ENCODE measurements around the gene CCDC92B. TPM values are rescaled to one million over a fixed set of nuclear protein-coding genes. Genes with fewer than 3 reads are reported as not detected.
A peak's percentile ranks its signal among the peaks of the same experiment; 100 is the strongest.

The CCDC92B gene
- total RNA-seq, result under 1 TPM in 1 of 2 experiments, not detected in 1; 0.10 TPM

- ChIA-PET POLR2A (no interaction called here), CTCF (interaction anchor here (0.6 to 0.8 kb wide), 2 partner anchors 25 to 223 kb away, joined by 3 read pairs; no protein-coding TSS in a partner anchor)
- no peak within 1 kb of the TSS for H3K27ac Mint-ChIP-seq
- DNase-seq, result no peak
- no peak within 1 kb of the TSS for H3K4me3 Mint-ChIP-seq
- H3K4me1 Mint-ChIP-seq, result peaks cover 2% of the 10 kb centered on the region
- H3K9me3 Mint-ChIP-seq, result no peaks in the 10 kb centered on the region
- no peaks in the 10 kb centered on the region for H3K36me3 Mint-ChIP-seq (ENCODE audit: low read depth)
- H3K27me3 Mint-ChIP-seq, result peaks cover 35% of the 10 kb centered on the region
Observed at GRCh38 chr17:2749058-2749783, at the start of gene CCDC92B. Gene CCDC92B (minus strand): TSS chr17:2749652. CDS start chr17:2735145, 14,507 bp downstream.

DNA sequence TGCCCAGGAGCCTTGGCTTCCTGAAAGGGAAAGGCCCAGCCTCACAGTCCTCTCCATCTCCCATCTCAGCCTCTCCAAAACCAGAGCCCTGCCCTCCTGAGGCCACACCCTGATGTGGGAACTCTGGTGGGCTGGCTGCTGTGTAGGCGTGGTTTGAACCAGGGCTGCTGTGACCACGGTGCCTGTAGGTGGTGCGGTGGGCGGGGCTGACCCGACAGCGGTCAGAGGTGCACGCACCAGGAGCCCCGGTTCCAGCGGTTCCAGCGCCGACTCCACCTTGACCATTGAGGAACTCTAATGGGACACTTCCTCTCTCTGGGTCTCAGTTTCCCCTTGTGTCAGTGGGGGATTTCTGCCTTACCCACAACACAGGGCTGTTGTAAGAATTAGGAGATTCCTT is 49.2 kb upstream of the CCDC92B start:
- Mint-ChIP-seq H3K4me1 (peaks cover 70% of the 10 kb centered on the region), H3K9me3 (no peaks in the 10 kb centered on the region), H3K27ac (no peak overlapping the region), H3K27me3 (peaks cover 14% of the 10 kb centered on the region), H3K36me3 (ENCODE audit: low read depth) (peaks cover 67% of the 10 kb centered on the region), H3K4me3 (peak overlapping the region; percentile 5)
- CTCF ChIA-PET, result no interaction called here
- POLR2A ChIA-PET, result interaction anchor here (15.3 kb wide), 1 partner anchor 15 kb away, joined by 346 read pairs; no protein-coding TSS in a partner anchor
- DNase-seq, result peak; percentile 28

DNA sequence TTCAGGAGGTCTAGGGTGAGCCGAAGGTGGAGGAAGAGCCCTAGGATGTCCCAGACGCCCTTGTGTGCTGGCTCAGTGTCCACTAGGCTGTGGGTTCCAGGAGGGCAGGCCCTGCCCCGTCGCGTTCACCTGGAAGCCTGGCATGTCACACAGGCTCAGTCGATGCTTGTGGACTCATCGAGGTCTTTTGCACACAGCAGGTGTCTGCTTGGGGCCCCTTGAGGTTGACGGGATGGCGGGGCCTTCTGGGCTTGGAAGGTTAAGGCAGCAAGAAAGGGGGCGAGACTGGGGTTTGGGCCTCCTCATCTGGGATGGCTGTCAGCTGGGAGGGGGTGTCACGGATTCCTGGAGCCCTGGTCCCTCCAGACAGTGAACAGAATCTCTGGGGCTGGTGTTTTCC is 48.7 kb upstream of the CCDC92B start:
- no peak for DNase-seq
- H3K36me3 Mint-ChIP-seq (ENCODE audit: low read depth), result peaks cover 62% of the 10 kb centered on the region
- POLR2A ChIA-PET, result interaction anchor here (1.2 to 15.3 kb wide), 2 partner anchors 15 to 87 kb away, joined by 3 to 346 read pairs; no protein-coding TSS in a partner anchor
- H3K27me3 Mint-ChIP-seq, result peaks cover 14% of the 10 kb centered on the region
- CTCF ChIA-PET, result interaction anchor here (10.3 kb wide), 1 partner anchor 17 kb away, joined by 137 read pairs; no protein-coding TSS in a partner anchor
- peaks cover 74% of the 10 kb centered on the region for H3K4me1 Mint-ChIP-seq
- H3K27ac Mint-ChIP-seq, result no peak overlapping the region
- peak overlapping the region; percentile 97 for H3K4me3 Mint-ChIP-seq
- no peaks in the 10 kb centered on the region for H3K9me3 Mint-ChIP-seq

DNA sequence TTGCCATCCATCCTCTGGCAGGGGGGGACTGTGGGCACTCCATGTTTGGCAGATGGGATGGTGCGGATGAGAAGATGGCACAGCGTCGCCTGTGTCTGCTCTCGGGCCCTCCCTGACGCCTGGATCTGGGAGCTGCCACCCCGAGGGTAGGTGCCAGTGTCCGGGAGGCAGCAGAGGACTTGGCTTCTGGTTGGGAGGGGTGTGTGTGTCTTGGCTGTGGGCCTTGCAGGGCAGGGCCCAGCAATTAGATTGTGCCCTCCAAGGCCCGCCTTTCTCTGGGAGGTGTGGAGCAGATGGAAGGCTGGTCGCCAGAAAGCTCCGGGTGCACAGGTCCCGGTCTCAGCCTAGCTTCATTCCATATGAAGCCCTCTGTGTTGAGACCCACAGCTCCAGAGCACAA is 48.2 kb upstream of the CCDC92B start:
- Mint-ChIP-seq H3K9me3 (no peaks in the 10 kb centered on the region), H3K27ac (no peak overlapping the region), H3K36me3 (ENCODE audit: low read depth) (peaks cover 60% of the 10 kb centered on the region), H3K4me3 (peak overlapping the region; percentile 97), H3K4me1 (peaks cover 77% of the 10 kb centered on the region), H3K27me3 (peaks cover 17% of the 10 kb centered on the region)
- no peak for DNase-seq
- ChIA-PET POLR2A (interaction anchor here (0.9 to 15.3 kb wide), 4 partner anchors 11 to 87 kb away, joined by 3 to 346 read pairs (median 4); no protein-coding TSS in a partner anchor), CTCF (interaction anchor here (10.3 kb wide), 1 partner anchor 17 kb away, joined by 137 read pairs; no protein-coding TSS in a partner anchor)

- Mint-ChIP-seq H3K4me3 (peak overlapping the region; percentile 97), H3K27ac (no peak overlapping the region), H3K9me3 (no peaks in the 10 kb centered on the region), H3K4me1 (peaks cover 81% of the 10 kb centered on the region), H3K36me3 (ENCODE audit: low read depth) (peaks cover 56% of the 10 kb centered on the region), H3K27me3 (peaks cover 17% of the 10 kb centered on the region)
- ChIA-PET POLR2A (interaction anchor here (0.9 to 15.3 kb wide), 5 partner anchors 11 to 86 kb away, joined by 3 to 346 read pairs (median 3); no protein-coding TSS in a partner anchor), CTCF (interaction anchor here (10.3 kb wide), 1 partner anchor 18 kb away, joined by 137 read pairs; no protein-coding TSS in a partner anchor)
- no peak for DNase-seq
Observed at GRCh38 chr17:2797226-2797625, 47.8 kb upstream of the CCDC92B start.

- ChIA-PET CTCF (interaction anchor here (0.7 to 10.3 kb wide), 8 partner anchors 10 to 54 kb away, joined by 4 to 137 read pairs (median 4); no protein-coding TSS in a partner anchor), POLR2A (interaction anchor here (0.6 to 15.3 kb wide), 11 partner anchors 9 to 895 kb away, joined by 3 to 346 read pairs (median 4); no protein-coding TSS in a partner anchor)
- Mint-ChIP-seq H3K36me3 (ENCODE audit: low read depth) (peaks cover 49% of the 10 kb centered on the region), H3K4me1 (peaks cover 86% of the 10 kb centered on the region), H3K9me3 (no peaks in the 10 kb centered on the region), H3K27me3 (peaks cover 18% of the 10 kb centered on the region), H3K27ac (peak within 1 kb of the TSS; percentile 77), H3K4me3 (peak within 1 kb of the TSS; percentile 97)
- DNase-seq, result peak; percentile 91
Observed at GRCh38 chr17:2796164-2797125, 47.0 kb upstream of the CCDC92B start, which contains the start of gene RAP1GAP2. Gene RAP1GAP2 (plus strand): TSS chr17:2796438. CDS start chr17:2796528, 90 bp downstream.

DNA sequence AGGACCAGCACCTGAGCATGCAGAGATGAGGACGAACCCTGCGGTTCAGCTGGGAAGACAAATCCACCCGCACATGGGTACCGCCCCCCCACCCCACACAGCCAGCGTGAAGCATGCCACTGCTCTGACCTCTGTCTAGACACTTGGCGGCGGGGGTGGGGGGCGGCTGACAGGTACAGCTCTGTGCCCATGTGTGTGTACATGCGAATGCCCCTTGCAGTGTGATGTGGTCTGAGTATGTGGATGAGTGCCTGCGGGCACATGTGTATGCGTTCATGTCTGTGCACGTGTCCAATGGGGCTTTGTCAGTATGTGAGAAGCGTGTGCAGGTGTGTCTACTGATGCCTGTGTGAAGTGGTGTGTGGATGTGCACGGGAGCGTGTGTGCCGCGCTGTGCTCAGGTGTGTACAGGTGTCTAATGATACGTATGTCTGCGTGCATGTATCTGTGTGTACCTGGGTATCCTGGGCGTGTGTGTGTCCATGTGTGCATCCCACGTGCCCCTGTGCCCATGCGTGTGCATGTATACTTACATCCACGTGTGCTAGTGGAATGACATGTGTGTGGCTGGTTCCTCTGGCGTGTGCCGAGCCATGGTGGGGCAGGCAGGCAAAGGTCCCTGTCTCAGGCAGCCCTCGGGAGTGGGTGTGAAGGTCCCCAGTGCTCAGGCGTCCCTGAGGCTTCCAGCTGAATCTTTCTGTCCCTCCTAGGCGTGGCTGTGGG is 46.1 kb upstream of the CCDC92B start:
- ChIA-PET CTCF (interaction anchor here (0.8 to 10.3 kb wide), 7 partner anchors 10 to 55 kb away, joined by 4 to 137 read pairs (median 5); no protein-coding TSS in a partner anchor), POLR2A (interaction anchor here (0.8 to 15.3 kb wide), 6 partner anchors 10 to 85 kb away, joined by 3 to 346 read pairs (median 6); no protein-coding TSS in a partner anchor)
- peaks cover 46% of the 10 kb centered on the region for H3K36me3 Mint-ChIP-seq (ENCODE audit: low read depth)
- peak overlapping the region; percentile 77 for H3K27ac Mint-ChIP-seq
- peak overlapping the region; percentile 97 for H3K4me3 Mint-ChIP-seq
- no peak for DNase-seq
- H3K9me3 Mint-ChIP-seq, result no peaks in the 10 kb centered on the region
- H3K27me3 Mint-ChIP-seq, result peaks cover 21% of the 10 kb centered on the region
- H3K4me1 Mint-ChIP-seq, result peaks cover 94% of the 10 kb centered on the region

- ChIA-PET POLR2A (interaction anchor here (0.6 to 15.3 kb wide), 3 partner anchors 8 to 1171 kb away, joined by 4 to 346 read pairs (median 14); no protein-coding TSS in a partner anchor), CTCF (interaction anchor here (1.2 to 10.3 kb wide), 4 partner anchors 8 to 1002 kb away, joined by 3 to 137 read pairs (median 16); no protein-coding TSS in a partner anchor)
- DNase-seq, result peak; percentile 43
- peaks cover 26% of the 10 kb centered on the region for H3K27me3 Mint-ChIP-seq
- peak overlapping the region; percentile 97 for H3K4me3 Mint-ChIP-seq
- H3K36me3 Mint-ChIP-seq (ENCODE audit: low read depth), result peaks cover 36% of the 10 kb centered on the region
- H3K9me3 Mint-ChIP-seq, result no peaks in the 10 kb centered on the region
- peaks cover 87% of the 10 kb centered on the region for H3K4me1 Mint-ChIP-seq
- H3K27ac Mint-ChIP-seq, result peak overlapping the region; percentile 84
Observed at GRCh38 chr17:2794111-2794803, 44.8 kb upstream of the CCDC92B start.

DNA sequence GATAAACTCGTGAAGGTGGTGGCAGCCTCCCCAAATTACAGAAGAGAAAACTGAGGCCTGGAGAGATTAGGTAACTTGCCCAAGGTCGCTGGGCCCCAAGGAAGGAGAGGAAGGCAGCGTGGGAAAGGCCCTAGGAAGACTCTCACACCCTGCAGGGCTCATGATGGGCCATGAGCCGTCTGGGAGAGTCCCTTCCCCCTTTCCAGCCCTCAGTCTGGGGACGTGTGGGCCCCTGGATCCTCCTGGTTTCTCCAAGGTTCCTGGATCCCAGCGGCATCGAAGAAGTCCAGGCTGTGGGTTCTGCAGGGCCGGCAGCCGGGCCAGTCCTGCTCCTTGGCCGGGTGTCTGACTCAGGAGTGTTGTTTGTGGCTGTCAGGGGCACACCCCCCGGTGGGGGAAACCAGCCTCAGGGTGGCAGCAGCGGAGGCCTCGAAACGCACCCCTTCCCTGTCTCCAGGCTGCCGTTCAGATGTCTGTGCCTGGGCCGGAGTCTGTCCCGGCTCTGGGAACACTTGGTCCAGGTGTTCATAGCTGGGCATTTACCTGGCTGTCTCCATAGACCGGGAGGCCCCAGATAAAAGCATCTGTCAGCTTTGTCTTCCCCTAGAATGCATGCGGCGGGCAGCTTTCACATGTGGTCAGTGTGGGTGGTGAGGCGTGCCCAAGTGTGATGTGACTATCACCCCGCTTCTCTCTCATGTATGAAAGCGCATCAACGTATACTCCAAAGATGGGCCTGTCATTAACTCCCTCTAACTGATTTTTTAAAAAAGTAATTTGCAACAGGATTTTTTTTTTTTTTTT is 43.1 kb upstream of the CCDC92B start:
- peaks cover 24% of the 10 kb centered on the region for H3K36me3 Mint-ChIP-seq (ENCODE audit: low read depth)

GRCh38 chr17:2789700-2790099 is 40.2 kb upstream of the CCDC92B start:
- no peak for DNase-seq
- peaks cover 3% of the 10 kb centered on the region for H3K36me3 Mint-ChIP-seq (ENCODE audit: low read depth)
- H3K27me3 Mint-ChIP-seq, result peaks cover 25% of the 10 kb centered on the region
- H3K4me1 Mint-ChIP-seq, result peaks cover 62% of the 10 kb centered on the region
- POLR2A ChIA-PET, result interaction anchor here (15.3 kb wide), 1 partner anchor 23 kb away, joined by 346 read pairs; no protein-coding TSS in a partner anchor
- CTCF ChIA-PET, result interaction anchor here (2.2 to 10.3 kb wide), 2 partner anchors 25 to 38 kb away, joined by 10 to 137 read pairs; no protein-coding TSS in a partner anchor
- no peaks in the 10 kb centered on the region for H3K9me3 Mint-ChIP-seq
- no peak overlapping the region for H3K4me3 Mint-ChIP-seq
- H3K27ac Mint-ChIP-seq, result no peak overlapping the region

More for the DNA sequence above, 43.1 kb upstream of the CCDC92B start:
- DNase-seq, result peak; percentile 85
- Mint-ChIP-seq H3K27ac (peak overlapping the region; percentile 70), H3K4me3 (peak overlapping the region; percentile 28), H3K4me1 (peaks cover 77% of the 10 kb centered on the region), H3K9me3 (no peaks in the 10 kb centered on the region), H3K27me3 (peaks cover 33% of the 10 kb centered on the region)
- CTCF ChIA-PET, result interaction anchor here (0.7 to 10.3 kb wide), 3 partner anchors 22 to 592 kb away, joined by 3 to 137 read pairs (median 3); no protein-coding TSS in a partner anchor
- POLR2A ChIA-PET, result interaction anchor here (0.6 to 15.3 kb wide), 4 partner anchors 10 to 918 kb away, joined by 3 to 346 read pairs (median 3); no protein-coding TSS in a partner anchor

All from activated CD4-positive, alpha-beta memory T cell treated with anti-CD3 and anti-CD28 coated beads, Interleukin-2, amount 10 ng/mL, durations not matched to agents 7 days and 5 days (primary cell).